Endothelial cell of umbilical vein (primary cell): ENCODE results near the gene PARM1. TPM values are rescaled to one million over a fixed set of nuclear protein-coding genes. Genes with fewer than 3 reads are reported as not detected.
A peak's percentile ranks its signal among the peaks of the same experiment; 100 is the strongest.

Experiments used
- BruUV-seq: library from RNA; stranded (reverse); fragments of 400-500 nt; replicated peaks from 2 replicates; lab custom pipeline; 2021; lab: Mats Ljungman, UMichigan
- CTCF ChIA-PET: fragments of 300-600, 350-600 bp; sonication (Branson Sonifier 250); formaldehyde crosslinking; loops from one replicate; lab custom pipeline; 2021; ENCODE audit warnings: antibody characterized with exemption, inconsistent platforms; lab: Charles Lee
- POLR2A ChIA-PET: fragments of 300-600, 350-600 bp; sonication (Branson Sonifier 250); formaldehyde crosslinking; loops from one replicate; lab custom pipeline; 2021; ENCODE audit warnings: antibody characterized with exemption, inconsistent platforms; lab: Charles Lee
- DNase-seq: peaks from one replicate; pipeline ENCODE4 v3.0.0-alpha.2; 2011; ENCODE audit warnings: low read depth, low spot score
- FAIRE-seq: peaks from 2 replicates; lab custom pipeline; 2011; peaks lifted over from hg19 to GRCh38; lab: Jason Lieb, UNC
- H2AFZ ChIP-seq: 2 replicates; pipeline ENCODE4 v1.6.0; 2012; ENCODE audit warnings: low read depth, low read length, control low read depth, inconsistent platforms
- H3K27ac ChIP-seq: 2 replicates; pipeline ENCODE4 v1.5.1; 2011; ENCODE audit warnings: low read depth, mild to moderate bottlenecking, control low read depth, low read length, moderate library complexity; ENCODE audit not compliant: insufficient read depth
- H3K27me3 ChIP-seq, 2 experiments: 2 replicates each; pipeline versions ENCODE4 v1.6.0 to v1.6.1; 2011; ENCODE audit warnings: low read length in 2 of 2, mixed read lengths in 1 of 2; ENCODE audit not compliant: control insufficient read depth in 2 of 2, insufficient read depth in 2 of 2
- H3K36me3 ChIP-seq, 2 experiments: 2 replicates in 1 of 2; 3 replicates in 1 of 2; pipeline ENCODE4 v1.5.1; 2011; ENCODE audit warnings: low read length in 2 of 2, mild to moderate bottlenecking in 1 of 2, moderate library complexity in 1 of 2; ENCODE audit not compliant: control insufficient read depth in 2 of 2, insufficient read depth in 2 of 2; ENCODE audit errors: extremely low read depth in 1 of 2
- H3K4me1 ChIP-seq: 3 replicates; pipeline ENCODE4 v1.5.1; 2011; ENCODE audit warnings: mild to moderate bottlenecking, low read length; ENCODE audit not compliant: control insufficient read depth, insufficient read depth; ENCODE audit errors: extremely low read depth
- H3K4me2 ChIP-seq: 2 replicates; pipeline ENCODE4 v1.6.1; 2011; ENCODE audit warnings: low read length, control low read depth, mixed read lengths; ENCODE audit not compliant: insufficient read depth
- H3K4me3 ChIP-seq, 3 experiments: fragments of 200-600 bp in 1 of 3; sonication (generic), shearing (Covaris generic) in 1 of 3; replicated peaks in 1 of 3; 2 replicates each; pipeline ENCODE4 v1.5.1; 2011 to 2016; ENCODE audit warnings: control low read depth in 3 of 3, low read length in 3 of 3, mild to moderate bottlenecking in 2 of 3, inconsistent platforms in 1 of 3, low read depth in 1 of 3, moderate library complexity in 1 of 3; ENCODE audit not compliant: insufficient read depth in 1 of 3
- H3K79me2 ChIP-seq: 2 replicates; pipeline ENCODE4 v1.6.0; 2012; ENCODE audit warnings: low read length, inconsistent platforms; ENCODE audit not compliant: control insufficient read depth, insufficient read depth
- H3K9ac ChIP-seq: replicated peaks from 2 replicates; pipeline ENCODE3; 2011; ENCODE audit warnings: low read length, control low read depth; ENCODE audit not compliant: insufficient read depth; ENCODE audit errors: extremely low read depth
- H3K9me1 ChIP-seq: replicated peaks from 3 replicates; pipeline ENCODE4 v1.6.0; 2011; ENCODE audit warnings: mild to moderate bottlenecking, low read length; ENCODE audit not compliant: control insufficient read depth, insufficient read depth; ENCODE audit errors: extremely low read depth
- H3K9me3 ChIP-seq: replicated peaks from 2 replicates; pipeline ENCODE4 v1.5.1; 2012; ENCODE audit warnings: low read length, inconsistent platforms; ENCODE audit not compliant: control insufficient read depth, insufficient read depth
- H4K20me1 ChIP-seq: replicated peaks from 2 replicates; pipeline ENCODE3; 2011; ENCODE audit warnings: mild to moderate bottlenecking, low read length; ENCODE audit not compliant: control insufficient read depth, insufficient read depth; ENCODE audit errors: extremely low read depth
- CTCF ChIP-seq, 2 donors: IDR thresholded peaks; 1 replicate in 1 of 2; 2 replicates in 1 of 2; pipeline ENCODE4 v1.5.1; 2011; ENCODE audit warnings: low read length in 2 of 2, mild to moderate bottlenecking in 2 of 2, moderate library complexity in 2 of 2, control low read depth in 1 of 2, inconsistent platforms in 1 of 2, low read depth in 1 of 2; ENCODE audit not compliant: insufficient read depth in 1 of 2; ENCODE audit errors: extremely low read depth in 1 of 2
- EZH2 ChIP-seq: IDR thresholded peaks from 2 replicates; pipeline ENCODE4 v1.6.1; 2012; ENCODE audit warnings: borderline replicate concordance, low read depth, mild to moderate bottlenecking, moderate library complexity, low read length, inconsistent platforms; ENCODE audit not compliant: severe bottlenecking
- FOS ChIP-seq: IDR thresholded peaks from 2 replicates; pipeline ENCODE4 v1.6.1; 2011; ENCODE audit warnings: mild to moderate bottlenecking, low read length, moderate library complexity, borderline replicate concordance; ENCODE audit not compliant: insufficient read depth
- GATA2 ChIP-seq: IDR thresholded peaks from 2 replicates; pipeline ENCODE4 v1.7.0; 2011; ENCODE audit warnings: low read depth, mild to moderate bottlenecking, moderate library complexity, mixed read lengths, low read length; ENCODE audit not compliant: insufficient read length, insufficient read depth
- JUN ChIP-seq: IDR thresholded peaks from 2 replicates; pipeline ENCODE4 v1.6.1; 2011; ENCODE audit warnings: borderline replicate concordance, low read depth; ENCODE audit not compliant: insufficient read length, insufficient read depth
- MAX ChIP-seq: IDR thresholded peaks from 2 replicates; pipeline ENCODE4 v1.6.1; 2011; ENCODE audit not compliant: insufficient read depth, insufficient read length
- MYC ChIP-seq: IDR thresholded peaks from one replicate; pipeline ENCODE4 v1.6.1; 2011; ENCODE audit warnings: mild to moderate bottlenecking, low read depth, low read length
- POLR2A ChIP-seq: IDR thresholded peaks from 2 replicates; pipeline ENCODE4 v1.6.1; 2012; ENCODE audit warnings: low read depth, mild to moderate bottlenecking, control low read depth, low read length
- POLR2AphosphoS5 ChIP-seq: IDR thresholded peaks from 2 replicates; pipeline ENCODE4 v1.6.1; 2012; ENCODE audit warnings: low read depth, mild to moderate bottlenecking, control low read depth, low read length, moderate library complexity; ENCODE audit not compliant: insufficient read depth
- dilution Hi-C: fragments of 300-500 bp; cut with MboI; formaldehyde crosslinking; loops from one replicate; pipeline ENCODE4 v1.15.0; 2019; ENCODE audit warnings: low sequenced_read_pairs; ENCODE audit not compliant: extremely low pct_ligation_motif_present
- intact Hi-C: fragments of 100-400 bp; cut with micrococcal nuclease; formaldehyde crosslinking; loops from one replicate; pipeline ENCODE4 v1.10.0; 2022
- polyA plus RNA-seq, 4 experiments: library from polyadenylated mRNA; depleted of rRNA in 3 of 4; stranded (reverse) in 3 of 4; unstranded in 1 of 4; fragments of >200 nt; gene quantifications; 2 replicates each; pipeline versions ENCODE4 v1.2.1 to v1.2.3, GENCODE V29; 2011 to 2012; ENCODE audit warnings: missing spikeins in 1 of 4
- total RNA-seq: library from RNA; stranded (reverse); gene quantifications from 2 replicates; pipeline ENCODE4 v1.2.3, GENCODE V29; 2021

PARM1 gene
- total and polyA plus RNA-seq, 2 donors (not counting 3 experiments of a cell fraction or from before 2014, with no cell fraction given) = 0.01 TPM; not detected in 1

GRCh38 chr4:74884266-74884665, 48.6 kb upstream of the PARM1 start:
- Histone ChIP-seq H3K9me3 (no peaks in the 10 kb centered on the region), H3K4me2 (no peak overlapping the region), H3K36me3 (no peaks in the 10 kb centered on the region), H4K20me1 (no peaks in the 10 kb centered on the region), H3K27ac (no peak overlapping the region), H3K4me1 (no peaks in the 10 kb centered on the region), H2AFZ (no peak overlapping the region), H3K79me2 (no peaks in the 10 kb centered on the region), H3K27me3 (no peaks in the 10 kb centered on the region), H3K4me3 (no peak overlapping the region), H3K9me1 (no peaks in the 10 kb centered on the region), H3K9ac (no peak overlapping the region)
- TF ChIP-seq CTCF (IDR thresholded peaks at IDR 0.05; ENCODE audit: extremely low read depth in 1 of 2, insufficient read depth in 1 of 2, low read depth in 1 of 2, low read length in 2 of 2) = no peak
- no peak for TF ChIP-seq MAX
- TF ChIP-seq MYC = no peak
- TF ChIP-seq JUN = no peak
- no peak for TF ChIP-seq GATA2
- FAIRE-seq = no peak
- DNase-seq = no peak
- intact Hi-C loops = no loop called here
- dilution Hi-C loops = no loop called here
- BruUV-seq = no TSS peak
- POLR2A ChIA-PET = no interaction called here
- CTCF ChIA-PET = interaction anchor here (1.0 to 4.6 kb wide), 2 partner anchors 8 to 10 kb away, joined by 3 to 38 read pairs; no protein-coding TSS in a partner anchor

GRCh38 chr4:74886484-74886883, 46.4 kb upstream of the PARM1 start:
- dilution Hi-C loops = no loop called here
- H3K4me2 ChIP-seq = no peak overlapping the region
- no peaks in the 10 kb centered on the region for H3K9me3 ChIP-seq
- no peaks in the 10 kb centered on the region for H3K27me3 ChIP-seq
- no peak overlapping the region for H2AFZ ChIP-seq
- DNase-seq (peak; percentile 76), FAIRE-seq (no peak)
- no peak overlapping the region for H3K27ac ChIP-seq
- H3K79me2 ChIP-seq = no peaks in the 10 kb centered on the region
- H4K20me1 ChIP-seq = no peaks in the 10 kb centered on the region
- intact Hi-C loops = no loop called here
- ChIA-PET CTCF (interaction anchor here (4.6 kb wide), 1 partner anchor 12 kb away, joined by 38 read pairs; no protein-coding TSS in a partner anchor), POLR2A (no interaction called here)
- H3K4me1 ChIP-seq = no peaks in the 10 kb centered on the region
- TF ChIP-seq GATA2 = no peak
- TF ChIP-seq POLR2A = no peak
- TF ChIP-seq CTCF (IDR thresholded peaks at IDR 0.05; ENCODE audit: extremely low read depth in 1 of 2, insufficient read depth in 1 of 2, low read depth in 1 of 2, low read length in 2 of 2) = no peak
- no peak for TF ChIP-seq FOS
- TF ChIP-seq MYC = no peak
- TF ChIP-seq POLR2AphosphoS5 = no peak
- TF ChIP-seq JUN = no peak
- no peak for TF ChIP-seq MAX
- no peak for TF ChIP-seq EZH2
- BruUV-seq = no TSS peak
- H3K36me3 ChIP-seq = no peaks in the 10 kb centered on the region
- no peak overlapping the region for H3K4me3 ChIP-seq
- H3K9me1 ChIP-seq = no peaks in the 10 kb centered on the region
- no peak overlapping the region for H3K9ac ChIP-seq
